Measurements from ENCODE around the gene SLC9A8. TPM values are rescaled to one million over a fixed set of nuclear protein-coding genes. Genes with fewer than 3 reads are reported as not detected.

The SLC9A8 gene, protein sequence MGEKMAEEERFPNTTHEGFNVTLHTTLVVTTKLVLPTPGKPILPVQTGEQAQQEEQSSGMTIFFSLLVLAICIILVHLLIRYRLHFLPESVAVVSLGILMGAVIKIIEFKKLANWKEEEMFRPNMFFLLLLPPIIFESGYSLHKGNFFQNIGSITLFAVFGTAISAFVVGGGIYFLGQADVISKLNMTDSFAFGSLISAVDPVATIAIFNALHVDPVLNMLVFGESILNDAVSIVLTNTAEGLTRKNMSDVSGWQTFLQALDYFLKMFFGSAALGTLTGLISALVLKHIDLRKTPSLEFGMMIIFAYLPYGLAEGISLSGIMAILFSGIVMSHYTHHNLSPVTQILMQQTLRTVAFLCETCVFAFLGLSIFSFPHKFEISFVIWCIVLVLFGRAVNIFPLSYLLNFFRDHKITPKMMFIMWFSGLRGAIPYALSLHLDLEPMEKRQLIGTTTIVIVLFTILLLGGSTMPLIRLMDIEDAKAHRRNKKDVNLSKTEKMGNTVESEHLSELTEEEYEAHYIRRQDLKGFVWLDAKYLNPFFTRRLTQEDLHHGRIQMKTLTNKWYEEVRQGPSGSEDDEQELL
- total RNA-seq, result 4.1 TPM
- polyA plus RNA-seq (ENCODE audit: insufficient read depth in 1 of 8, insufficient read length in 8 of 8, low replicate concordance in 1 of 8), result 1 to 10 TPM; 4.0 to 6.3 (median 5.4) TPM
- long read RNA-seq, donor 1, result 0 reads
- long read RNA-seq, donor 2, result 0 reads
- long read RNA-seq, donor 3, full-length matches to known transcripts, result 2 of 2 reads
- long read RNA-seq, donor 3, partial matches to known transcripts, result 0 of 2 reads
- long read RNA-seq, donor 3, other reads (novel, unspliced or antisense), result 0 of 2 reads
- long read RNA-seq, donor 4, result 0 reads
- long read RNA-seq, donor 5, full-length matches to known transcripts, result 2 of 2 reads
- long read RNA-seq, donor 5, partial matches to known transcripts, result 0 of 2 reads
- long read RNA-seq, donor 5, other reads (novel, unspliced or antisense), result 0 of 2 reads
- long read RNA-seq, donor 6, full-length matches to known transcripts, result 1 of 1 reads
- long read RNA-seq, donor 6, partial matches to known transcripts, result 0 of 1 reads
- long read RNA-seq, donor 6, other reads (novel, unspliced or antisense), result 0 of 1 reads
- long read RNA-seq, donor 7, result 0 reads
- long read RNA-seq, donor 8, result 0 reads
- long read RNA-seq, donor 9, result 0 reads
- long read RNA-seq, donor 10, partial matches to known transcripts, result 5 of 5 reads
- long read RNA-seq, donor 10, other reads (novel, unspliced or antisense), result 0 of 5 reads
- long read RNA-seq, donor 11, result 0 reads

GRCh38 chr20:49812507-49813304, at the start of gene SLC9A8:
TSS of gene SLC9A8 (plus strand) at chr20:49812828. CDS start at chr20:49812923, 95 bp downstream.
- peaks cover 14% of the 10 kb centered on the region for H3K36me3 ChIP-seq (ENCODE audit: control insufficient read depth, insufficient read depth, low read length)
- DNase-seq, result peak; percentile 96
- peak within 1 kb of the TSS; percentile 92 for H3K4me3 ChIP-seq (ENCODE audit: low read length)
- H3K27ac ChIP-seq (ENCODE audit: low read length), result peak within 1 kb of the TSS; percentile 88
- H3K9me3 ChIP-seq (replicated peaks; ENCODE audit: control insufficient read depth, low read depth, low read length), result no peaks in the 10 kb centered on the region
- H3K27me3 ChIP-seq (ENCODE audit: control insufficient read depth, insufficient read depth, low read length), result no peaks in the 10 kb centered on the region
- under 1% methylated on average over 50 of the region's 61 CpGs for WGBS (ENCODE audit: insufficient coverage)
- peaks cover 17% of the 10 kb centered on the region for H3K4me1 ChIP-seq (ENCODE audit: control insufficient read depth, insufficient read depth, low read length)

DNA sequence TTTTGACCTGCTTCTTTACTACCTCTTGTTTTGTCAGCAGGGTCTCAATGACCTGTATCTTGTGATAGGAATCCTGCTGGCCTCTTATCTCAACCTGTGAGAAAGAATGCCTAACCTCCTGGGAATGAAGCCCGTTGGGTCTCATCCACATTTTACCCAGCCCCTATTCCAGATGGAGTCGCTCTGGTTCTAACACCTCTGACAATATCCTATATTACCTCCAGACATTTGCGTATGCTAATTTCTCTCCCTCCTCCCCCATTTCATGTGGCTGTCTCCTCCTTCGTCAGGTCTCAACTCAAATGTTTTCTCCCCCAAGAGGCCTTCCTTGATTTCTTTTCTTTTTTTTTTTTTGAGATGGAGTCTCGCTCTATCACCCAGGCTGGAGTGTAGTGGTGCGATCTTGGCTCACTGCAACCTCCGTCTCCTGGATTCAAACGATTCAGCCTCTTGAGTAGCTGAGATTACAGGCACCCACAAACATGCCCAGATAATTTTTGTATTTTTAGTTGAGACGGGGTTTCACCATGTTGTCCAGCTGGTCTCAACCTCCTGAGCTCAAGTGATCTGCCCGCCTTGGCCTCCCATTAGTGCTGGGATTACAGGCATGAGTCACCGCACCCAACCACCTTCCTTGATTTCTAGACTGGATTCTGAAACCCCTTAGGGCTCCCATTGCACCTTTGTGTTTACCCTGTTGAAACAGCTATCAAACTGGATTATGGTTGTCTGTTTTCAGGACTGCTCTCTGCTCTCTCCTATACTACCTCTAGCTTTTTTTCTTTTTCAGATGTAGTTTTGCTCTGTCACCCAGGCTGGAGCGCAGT, 49.5 kb upstream of the SLC9A8 start:
- H3K27ac ChIP-seq (ENCODE audit: low read length), result no peak overlapping the region
- 82% methylated on average over 7 of the region's 12 CpGs for WGBS (ENCODE audit: insufficient coverage)

GRCh38 chr20:49765413-49765736, 47.3 kb upstream of the SLC9A8 start:
- no peaks in the 10 kb centered on the region for H3K36me3 ChIP-seq (ENCODE audit: control insufficient read depth, insufficient read depth, low read length)
- WGBS (ENCODE audit: insufficient coverage), result 100% methylated on average over 1 of the region's 5 CpGs
- H3K4me1 ChIP-seq (ENCODE audit: control insufficient read depth, insufficient read depth, low read length), result peaks cover 21% of the 10 kb centered on the region
- no peak for DNase-seq
- H3K27me3 ChIP-seq (ENCODE audit: control insufficient read depth, insufficient read depth, low read length), result no peaks in the 10 kb centered on the region
- no peak overlapping the region for H3K4me3 ChIP-seq (ENCODE audit: low read length)
- no peak overlapping the region for H3K27ac ChIP-seq (ENCODE audit: low read length)
- no peaks in the 10 kb centered on the region for H3K9me3 ChIP-seq (replicated peaks; ENCODE audit: control insufficient read depth, low read depth, low read length)

More for the DNA sequence above, 49.5 kb upstream of the SLC9A8 start:
- Histone ChIP-seq H3K27me3 (ENCODE audit: control insufficient read depth, insufficient read depth, low read length) (no peaks in the 10 kb centered on the region), H3K4me1 (ENCODE audit: control insufficient read depth, insufficient read depth, low read length) (peaks cover 3% of the 10 kb centered on the region), H3K36me3 (ENCODE audit: control insufficient read depth, insufficient read depth, low read length) (no peaks in the 10 kb centered on the region), H3K9me3 (replicated peaks; ENCODE audit: control insufficient read depth, low read depth, low read length) (no peaks in the 10 kb centered on the region), H3K4me3 (ENCODE audit: low read length) (no peak overlapping the region)
- no peak for DNase-seq

- no peak overlapping the region for H3K4me3 ChIP-seq (ENCODE audit: low read length)
- 83% methylated on average over 1 of the region's 2 CpGs for WGBS (ENCODE audit: insufficient coverage)
- H3K27me3 ChIP-seq (ENCODE audit: control insufficient read depth, insufficient read depth, low read length), result no peaks in the 10 kb centered on the region
- no peaks in the 10 kb centered on the region for H3K36me3 ChIP-seq (ENCODE audit: control insufficient read depth, insufficient read depth, low read length)
- DNase-seq, result peak; percentile 79
- no peaks in the 10 kb centered on the region for H3K9me3 ChIP-seq (replicated peaks; ENCODE audit: control insufficient read depth, low read depth, low read length)
- H3K4me1 ChIP-seq (ENCODE audit: control insufficient read depth, insufficient read depth, low read length), result peaks cover 22% of the 10 kb centered on the region
- no peak overlapping the region for H3K27ac ChIP-seq (ENCODE audit: low read length)
These were observed 46.6 kb upstream of the SLC9A8 start for GRCh38 chr20:49765846-49766541.

- Histone ChIP-seq H3K36me3 (ENCODE audit: control insufficient read depth, insufficient read depth, low read length) (no peaks in the 10 kb centered on the region), H3K27ac (ENCODE audit: low read length) (no peak overlapping the region), H3K4me3 (ENCODE audit: low read length) (no peak overlapping the region), H3K27me3 (ENCODE audit: control insufficient read depth, insufficient read depth, low read length) (no peaks in the 10 kb centered on the region), H3K9me3 (replicated peaks; ENCODE audit: control insufficient read depth, low read depth, low read length) (no peaks in the 10 kb centered on the region), H3K4me1 (ENCODE audit: control insufficient read depth, insufficient read depth, low read length) (peaks cover 25% of the 10 kb centered on the region)
- peak; percentile 70 for DNase-seq
- WGBS (ENCODE audit: insufficient coverage), result 78% methylated on average over 3 of the region's 4 CpGs
These were observed 45.6 kb upstream of the SLC9A8 start for GRCh38 chr20:49766979-49767521.

DNA sequence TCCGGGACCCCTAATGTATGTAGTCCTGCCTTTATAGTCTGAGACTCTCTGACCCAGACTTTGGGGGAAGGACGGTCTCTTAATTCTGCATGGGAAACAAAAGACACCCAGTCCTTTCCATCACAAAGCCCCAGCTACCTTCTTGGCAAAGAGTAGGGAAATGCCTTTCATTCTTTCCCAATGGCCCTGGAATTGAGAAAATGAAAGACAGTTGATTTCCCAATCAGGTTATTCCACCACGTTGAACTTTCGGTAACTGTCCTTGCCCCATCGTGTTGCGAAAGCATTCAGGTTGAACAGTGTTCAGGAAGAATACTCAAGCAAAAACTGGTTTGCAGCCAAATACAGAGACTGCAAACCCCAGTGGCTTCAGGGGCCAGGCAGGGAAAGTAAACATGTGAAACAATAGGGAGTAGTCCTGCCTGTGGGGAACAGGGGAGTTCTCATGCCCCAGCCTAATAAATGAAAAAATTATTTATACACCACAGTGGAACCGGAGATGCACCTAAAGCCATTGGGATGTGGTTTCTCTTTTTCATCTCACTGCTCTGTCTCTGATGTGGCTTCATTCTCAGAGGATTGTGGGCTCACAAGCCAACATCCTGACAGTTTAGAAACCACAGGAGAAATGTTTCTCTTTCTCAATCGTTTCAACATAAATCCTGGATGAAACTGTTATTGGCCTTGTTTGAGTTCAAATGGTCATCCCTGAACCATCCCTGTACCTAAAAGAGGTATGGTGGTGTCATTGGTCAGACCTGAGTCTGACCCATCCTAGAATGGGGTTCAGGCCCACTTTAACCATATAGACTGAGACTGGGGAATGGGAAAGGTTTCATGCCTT, 44.2 kb upstream of the SLC9A8 start:
- H3K27me3 ChIP-seq (ENCODE audit: control insufficient read depth, insufficient read depth, low read length), result no peaks in the 10 kb centered on the region
- H3K27ac ChIP-seq (ENCODE audit: low read length), result peak overlapping the region; percentile 80
- no peaks in the 10 kb centered on the region for H3K36me3 ChIP-seq (ENCODE audit: control insufficient read depth, insufficient read depth, low read length)
- peaks cover 32% of the 10 kb centered on the region for H3K4me1 ChIP-seq (ENCODE audit: control insufficient read depth, insufficient read depth, low read length)
- no peaks in the 10 kb centered on the region for H3K9me3 ChIP-seq (replicated peaks; ENCODE audit: control insufficient read depth, low read depth, low read length)
- DNase-seq, result peak; percentile 84
- no peak overlapping the region for H3K4me3 ChIP-seq (ENCODE audit: low read length)
- WGBS (ENCODE audit: insufficient coverage), result 15% methylated on average over 6 of the region's 8 CpGs

- H3K36me3 ChIP-seq (ENCODE audit: control insufficient read depth, insufficient read depth, low read length), result no peaks in the 10 kb centered on the region
- peak overlapping the region; percentile 74 for H3K27ac ChIP-seq (ENCODE audit: low read length)
- no peaks in the 10 kb centered on the region for H3K9me3 ChIP-seq (replicated peaks; ENCODE audit: control insufficient read depth, low read depth, low read length)
- DNase-seq, result peak; percentile 63
- H3K27me3 ChIP-seq (ENCODE audit: control insufficient read depth, insufficient read depth, low read length), result no peaks in the 10 kb centered on the region
- 100% methylated on average over 1 of the region's 5 CpGs for WGBS (ENCODE audit: insufficient coverage)
- no peak overlapping the region for H3K4me3 ChIP-seq (ENCODE audit: low read length)
- peaks cover 32% of the 10 kb centered on the region for H3K4me1 ChIP-seq (ENCODE audit: control insufficient read depth, insufficient read depth, low read length)
These were observed 43.5 kb upstream of the SLC9A8 start for GRCh38 chr20:49769048-49769581.

Data from muscle of leg (tissue), 16 donors.